Erythroblast (primary cell): Measurements from ENCODE around the gene CMTM3.
"Not testable (repeated sequence)": the region's sequence is repeated elsewhere in the genome, so short reads cannot be mapped to it uniquely, and the experiment has no call there.

Experiments
- DNase-seq, 2 experiments: peaks; one replicate each; lab custom pipeline; 2025; lab: John Stamatoyannopoulos, UW
- GATA1 ChIP-seq: IDR thresholded peaks from 2 replicates; pipeline ENCODE4 v1.6.1; 2011; ENCODE audit warnings: low read depth, mild to moderate bottlenecking, control low read depth, low read length, moderate library complexity
- POLR2A ChIP-seq: IDR thresholded peaks from 2 replicates; pipeline ENCODE4 v1.6.1; 2011; ENCODE audit warnings: mild to moderate bottlenecking, low read length

Gene CMTM3

DNA sequence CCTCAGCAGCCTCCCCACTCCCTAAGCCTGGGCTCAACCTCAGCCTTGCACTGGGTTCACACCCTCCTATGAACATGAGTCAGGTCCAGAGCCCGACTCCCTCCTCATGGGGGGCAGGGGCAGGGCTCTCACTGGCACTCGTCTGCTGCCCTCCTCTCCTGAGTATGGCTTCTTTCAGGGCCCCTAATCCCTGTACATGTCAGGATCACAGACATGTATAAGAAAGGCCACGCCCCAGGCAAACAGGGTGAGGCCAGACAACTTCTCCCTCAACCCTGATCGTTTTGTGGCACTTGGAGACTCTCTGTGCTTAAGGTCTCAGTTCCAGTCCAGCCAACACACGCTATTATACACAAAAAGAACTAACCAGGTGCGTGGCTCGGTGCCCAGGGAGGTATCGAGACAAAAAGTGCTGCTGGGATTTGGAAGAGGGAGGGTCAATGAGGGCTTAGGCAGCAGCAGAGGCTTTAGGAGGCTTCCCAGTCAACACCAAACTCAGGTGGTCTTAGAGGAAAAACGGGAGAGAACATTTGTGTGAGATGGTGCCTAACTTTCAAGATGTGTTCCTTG, 45.2 kb downstream of the CMTM3 start:
- no peak for DNase-seq
- TF ChIP-seq GATA1 (no peak), POLR2A (no peak)

DNA sequence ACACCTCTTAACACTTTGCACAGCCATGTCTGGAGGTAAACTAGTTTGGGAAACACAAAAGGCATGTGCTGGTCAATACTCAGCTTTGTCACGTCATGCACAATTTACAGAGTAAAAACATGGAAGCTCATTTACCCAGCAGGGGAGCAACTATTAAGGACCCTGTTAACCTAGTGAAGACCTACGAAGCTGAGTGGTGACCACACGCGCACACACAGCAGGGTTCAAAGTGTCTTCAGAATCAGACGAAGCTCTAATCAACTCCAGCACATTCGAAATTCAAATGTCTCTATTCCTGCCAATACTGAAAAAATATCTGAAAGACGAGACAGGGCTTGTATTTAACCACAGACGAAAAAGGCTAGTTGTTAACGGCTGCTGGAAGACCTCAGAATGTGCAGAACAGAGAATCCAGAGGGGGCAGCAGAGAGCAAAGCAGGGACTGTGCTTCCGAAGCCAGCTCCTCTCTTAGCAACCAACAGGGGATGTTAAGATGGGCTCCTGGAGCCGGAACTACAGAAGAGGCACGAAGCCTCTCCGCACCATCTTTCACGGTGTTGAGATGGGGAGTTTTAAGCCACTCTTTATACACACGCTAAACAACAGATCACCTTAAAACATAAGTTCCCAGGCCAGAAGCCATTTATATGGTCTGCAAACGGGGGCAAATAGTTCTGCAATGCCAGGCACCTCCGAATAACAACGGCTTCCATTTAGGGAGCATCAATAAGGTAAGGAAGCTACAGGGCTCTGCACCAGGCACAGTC, 46.4 kb downstream of the CMTM3 start:
- TF ChIP-seq GATA1 = no peak
- TF ChIP-seq POLR2A = no peak
- DNase-seq = peak; percentile 73 to 83

DNA sequence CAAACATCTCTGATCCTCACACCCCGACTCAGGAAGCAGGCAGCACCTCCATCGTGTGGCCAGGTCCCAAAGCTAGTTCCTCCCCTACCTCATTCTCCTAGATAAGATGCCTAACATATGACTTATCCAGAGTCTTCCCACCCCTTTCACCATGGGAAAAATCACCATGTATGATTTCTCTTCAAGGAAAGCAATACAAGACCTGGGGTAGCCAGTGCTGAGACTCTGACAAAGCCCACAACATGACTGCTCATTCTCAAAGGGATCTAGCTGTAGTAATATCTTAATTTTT, 46.9 kb downstream of the CMTM3 start:
- DNase-seq = no peak
- TF ChIP-seq POLR2A (no peak), GATA1 (no peak)

- DNase-seq = no peak
- no peak for TF ChIP-seq POLR2A
- no peak for TF ChIP-seq GATA1
Observed at GRCh38 chr16:66651965-66652364, 47.5 kb downstream of the CMTM3 start.

- TF ChIP-seq POLR2A = no peak
- no peak for TF ChIP-seq GATA1
- DNase-seq = no peak
Observed at GRCh38 chr16:66652661-66653360, 48.3 kb downstream of the CMTM3 start.

DNA sequence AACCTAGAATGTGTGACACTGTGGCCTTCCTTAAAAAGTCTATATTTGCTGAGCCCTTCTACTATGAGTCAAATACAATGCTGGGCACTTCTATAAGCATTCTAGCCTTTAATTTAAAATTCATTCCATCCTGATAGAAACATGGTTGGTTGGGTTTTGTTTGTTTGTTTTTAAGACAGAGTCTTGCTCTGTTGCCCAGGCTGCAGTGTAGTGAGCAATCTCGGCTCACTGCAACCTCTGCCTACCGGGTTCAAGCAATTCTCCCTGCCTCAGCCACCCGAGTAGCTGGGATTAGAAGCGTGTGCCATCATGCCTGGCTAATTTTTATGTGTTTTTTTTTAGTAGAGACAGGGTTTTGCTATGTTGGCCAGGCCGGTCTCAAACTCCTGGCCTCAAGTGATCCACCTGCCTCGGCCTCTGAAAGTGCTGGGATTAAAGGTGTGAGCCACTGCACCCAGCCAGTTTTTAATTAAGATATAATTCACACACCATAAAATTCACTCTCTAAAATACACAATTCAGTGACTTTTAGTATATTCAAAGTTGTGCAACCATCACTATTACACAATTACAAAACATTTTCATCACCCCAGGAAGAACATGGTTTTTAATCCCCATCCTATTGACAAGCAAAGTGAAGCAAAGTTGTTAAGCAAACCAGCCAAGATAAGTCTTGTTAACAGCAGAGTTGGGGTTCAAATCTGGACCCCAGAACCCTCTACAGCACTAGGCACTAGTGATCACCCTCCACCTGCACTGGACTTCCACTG, 49.3 kb downstream of the CMTM3 start:
- no peak for DNase-seq

DNA sequence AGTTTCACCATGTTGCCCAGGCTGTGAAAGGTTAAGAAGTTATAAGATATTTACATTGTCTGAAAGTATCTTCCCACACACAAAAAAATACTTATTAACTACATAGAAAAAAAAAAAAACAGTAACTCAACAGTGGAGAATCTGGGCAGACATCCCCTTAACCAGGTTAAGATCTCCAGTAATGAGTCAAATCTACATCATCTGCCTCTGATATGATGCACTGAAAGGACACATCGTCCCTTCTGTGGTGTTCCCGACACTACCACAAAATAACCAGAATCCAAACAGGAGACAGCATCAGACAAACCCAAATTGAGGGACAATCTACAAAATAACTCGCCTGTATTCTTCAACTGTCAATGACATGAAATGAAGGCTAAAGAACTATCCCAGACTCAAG, 52.0 kb downstream of the CMTM3 start:
- TF ChIP-seq GATA1 (no peak), POLR2A (no peak)
- DNase-seq = no peak

More for the DNA sequence above, 49.3 kb downstream of the CMTM3 start:
- TF ChIP-seq GATA1 = no peak
- no peak for TF ChIP-seq POLR2A

- TF ChIP-seq POLR2A (no peak), GATA1 (no peak)
Observed at GRCh38 chr16:66658143-66658859, 53.8 kb downstream of the CMTM3 start.

GRCh38 chr16:66658860-66659190, 54.3 kb downstream of the CMTM3 start:
- TF ChIP-seq POLR2A (no peak), GATA1 (no peak)
- no peak for DNase-seq

More at GRCh38 chr16:66658143-66658859, 53.8 kb downstream of the CMTM3 start:
- DNase-seq = no peak

- TF ChIP-seq POLR2A (no peak), GATA1 (no peak)
- peak; percentile 48 to 55 for DNase-seq
Observed at GRCh38 chr16:66660422-66661209, 56.1 kb downstream of the CMTM3 start.

DNA sequence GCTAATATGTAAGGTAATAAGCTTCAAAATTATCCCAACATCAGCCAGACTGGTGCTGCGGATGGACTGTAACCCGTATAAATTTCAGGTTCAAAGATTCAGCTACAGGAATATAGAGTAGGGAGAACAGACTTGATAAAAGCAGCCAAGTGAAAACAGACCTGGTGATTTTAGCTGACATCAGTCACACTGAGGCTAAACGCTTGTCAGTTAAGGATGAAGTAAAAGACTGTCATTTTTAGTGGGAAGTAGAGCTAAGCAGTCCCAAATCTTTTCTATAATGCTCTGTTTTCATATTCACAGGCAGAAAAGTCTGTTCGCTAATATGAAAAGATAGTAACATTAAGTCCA, 56.7 kb downstream of the CMTM3 start:
- DNase-seq = no peak
- TF ChIP-seq GATA1 (no peak), POLR2A (no peak)

GRCh38 chr16:66661671-66662346, 57.3 kb downstream of the CMTM3 start:
- not testable (repeated sequence) for DNase-seq
